MG63 (cell line): ENCODE results near the gene MFAP4. TPM values are rescaled to one million over a fixed set of nuclear protein-coding genes. Genes with fewer than 3 reads are reported as not detected.

Experiments
- DNase-seq: peaks from one replicate; pipeline ENCODE4 v3.0.0-alpha.2; 2020
- H3K27me3 ChIP-seq: fragments of 250-450 bp; sonication (Bioruptor Pico); 2 replicates; pipeline ENCODE4 v1.5.1; 2020; ENCODE audit warnings: mild to moderate bottlenecking, moderate library complexity
- H3K36me3 ChIP-seq: fragments of 250-450 bp; sonication (Bioruptor Pico); 2 replicates; pipeline ENCODE4 v1.5.1; 2020; ENCODE audit warnings: mild to moderate bottlenecking, moderate library complexity
- H3K4me3 ChIP-seq: fragments of 250-450 bp; sonication (Bioruptor Pico); 2 replicates; pipeline ENCODE4 v1.5.1; 2020; ENCODE audit warnings: mild to moderate bottlenecking, moderate library complexity
- H3K9me3 ChIP-seq: fragments of 250-450 bp; sonication (Bioruptor Pico); 2 replicates; pipeline ENCODE4 v1.5.1; 2020; ENCODE audit warnings: mild to moderate bottlenecking, moderate library complexity
- total RNA-seq: library from RNA; depleted of rRNA; stranded (reverse); fragments of >200 nt; shearing (Covaris generic); gene quantifications from 2 replicates; pipeline ENCODE4 v1.2.3, GENCODE V29; 2014; ENCODE audit warnings: low replicate concordance

Gene MFAP4
- total RNA-seq, 1 experiment from 2014 or later, result 3.2 TPM

DNA sequence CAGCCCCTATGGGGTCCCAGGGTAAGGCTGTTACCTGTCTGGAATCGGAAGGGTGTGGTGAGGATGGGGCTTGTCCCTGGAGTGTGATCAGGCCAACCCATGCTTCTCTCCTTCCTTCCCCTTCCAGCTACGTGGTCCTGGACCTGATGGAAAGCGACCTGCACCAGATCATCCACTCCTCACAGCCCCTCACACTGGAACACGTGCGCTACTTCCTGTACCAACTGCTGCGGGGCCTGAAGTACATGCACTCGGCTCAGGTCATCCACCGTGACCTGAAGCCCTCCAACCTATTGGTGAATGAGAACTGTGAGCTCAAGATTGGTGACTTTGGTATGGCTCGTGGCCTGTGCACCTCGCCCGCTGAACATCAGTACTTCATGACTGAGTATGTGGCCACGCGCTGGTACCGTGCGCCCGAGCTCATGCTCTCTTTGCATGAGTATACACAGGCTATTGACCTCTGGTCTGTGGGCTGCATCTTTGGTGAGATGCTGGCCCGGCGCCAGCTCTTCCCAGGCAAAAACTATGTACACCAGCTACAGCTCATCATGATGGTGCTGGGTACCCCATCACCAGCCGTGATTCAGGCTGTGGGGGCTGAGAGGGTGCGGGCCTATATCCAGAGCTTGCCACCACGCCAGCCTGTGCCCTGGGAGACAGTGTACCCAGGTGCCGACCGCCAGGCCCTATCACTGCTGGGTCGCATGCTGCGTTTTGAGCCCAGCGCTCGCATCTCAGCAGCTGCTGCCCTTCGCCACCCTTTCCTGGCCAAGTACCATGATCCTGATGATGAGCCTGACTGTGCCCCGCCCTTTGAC lies 6.3 kb downstream of the MFAP4 start:
- Histone ChIP-seq H3K36me3 (peaks cover 20% of the 10 kb centered on the region), H3K27me3 (no peaks in the 10 kb centered on the region), H3K9me3 (no peaks in the 10 kb centered on the region), H3K4me3 (no peak overlapping the region)
- no peak for DNase-seq

DNA sequence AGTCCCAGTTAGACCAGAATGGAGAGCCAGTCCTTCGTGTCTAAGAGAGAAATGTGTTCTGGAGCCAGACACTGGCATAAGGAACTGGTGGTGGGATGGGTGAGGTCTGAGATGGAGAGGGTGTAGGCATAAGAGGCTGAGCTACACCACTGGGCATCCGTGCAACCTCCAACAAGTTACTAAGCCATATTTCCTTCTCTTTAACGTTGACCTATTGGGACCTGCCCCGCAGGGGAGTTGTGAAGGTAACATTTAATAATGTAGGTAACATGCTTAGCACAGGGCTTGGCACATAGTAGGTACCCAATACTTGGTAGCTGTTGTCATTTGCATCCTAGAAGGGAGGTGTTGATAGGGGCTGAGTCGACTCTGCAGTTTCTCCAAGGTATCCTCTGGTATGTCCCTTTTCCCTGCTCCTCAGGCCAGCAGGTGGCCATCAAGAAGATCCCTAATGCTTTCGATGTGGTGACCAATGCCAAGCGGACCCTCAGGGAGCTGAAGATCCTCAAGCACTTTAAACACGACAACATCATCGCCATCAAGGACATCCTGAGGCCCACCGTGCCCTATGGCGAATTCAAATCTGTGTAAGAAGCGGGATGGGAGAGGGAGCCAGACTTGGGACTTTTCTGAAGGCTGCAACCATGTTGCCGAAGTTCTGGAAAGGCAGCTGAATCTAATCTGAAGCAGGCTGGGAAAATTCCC lies 7.5 kb downstream of the MFAP4 start:
- Histone ChIP-seq H3K36me3 (peaks cover 20% of the 10 kb centered on the region), H3K27me3 (no peaks in the 10 kb centered on the region), H3K9me3 (no peaks in the 10 kb centered on the region), H3K4me3 (peak overlapping the region; percentile 64)
- no peak for DNase-seq

DNA sequence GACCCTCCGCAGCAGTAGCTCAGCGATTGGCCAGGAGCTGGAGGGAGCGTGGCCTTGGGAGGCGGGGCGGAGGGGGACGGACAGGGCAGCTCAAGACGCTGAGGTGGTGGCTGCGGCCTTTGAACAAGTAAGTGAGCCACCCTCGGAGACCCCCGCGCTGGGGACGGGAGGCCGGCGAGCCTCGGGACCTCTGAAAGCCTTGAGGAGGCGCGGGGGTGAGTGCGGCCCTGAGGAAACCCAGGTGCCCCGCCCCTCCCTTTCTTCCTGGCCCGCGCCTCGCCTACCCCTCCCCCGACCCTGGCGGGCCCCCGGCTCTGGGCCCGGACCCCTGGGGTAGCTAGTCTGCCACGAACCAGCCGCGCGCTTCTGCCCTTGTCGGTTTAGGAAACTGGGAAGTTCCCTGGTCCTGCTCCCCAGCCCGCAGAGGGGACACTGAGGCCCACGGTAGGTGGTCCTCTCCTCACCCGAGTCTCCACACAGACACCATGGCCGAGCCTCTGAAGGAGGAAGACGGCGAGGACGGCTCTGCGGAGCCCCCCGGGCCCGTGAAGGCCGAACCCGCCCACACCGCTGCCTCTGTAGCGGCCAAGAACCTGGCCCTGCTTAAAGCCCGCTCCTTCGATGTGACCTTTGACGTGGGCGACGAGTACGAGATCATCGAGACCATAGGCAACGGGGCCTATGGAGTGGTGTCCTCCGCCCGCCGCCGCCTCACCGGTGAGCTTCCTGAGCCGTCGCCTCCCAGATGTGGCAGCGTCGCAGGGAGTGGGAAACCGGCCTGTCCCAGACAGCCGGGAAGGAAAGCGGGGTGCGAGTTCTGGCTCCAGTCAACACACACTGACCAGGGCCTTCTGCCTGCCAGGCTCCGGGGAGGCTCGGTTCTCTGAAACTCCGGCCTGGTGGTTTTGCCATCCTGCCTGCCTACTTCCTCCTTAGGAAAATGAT lies 8.3 kb downstream of the MFAP4 start, which contains the start of gene MAPK7:
MAPK7 (plus strand) TSS at position 83 of the 945 bp plus-strand sequence; CDS start at position 486, 403 bp downstream.
- H3K4me3 ChIP-seq, result peak within 1 kb of the TSS; percentile 64
- no peak for DNase-seq
- no peaks in the 10 kb centered on the region for H3K9me3 ChIP-seq
- H3K36me3 ChIP-seq, result peaks cover 20% of the 10 kb centered on the region
- H3K27me3 ChIP-seq, result no peaks in the 10 kb centered on the region

DNA sequence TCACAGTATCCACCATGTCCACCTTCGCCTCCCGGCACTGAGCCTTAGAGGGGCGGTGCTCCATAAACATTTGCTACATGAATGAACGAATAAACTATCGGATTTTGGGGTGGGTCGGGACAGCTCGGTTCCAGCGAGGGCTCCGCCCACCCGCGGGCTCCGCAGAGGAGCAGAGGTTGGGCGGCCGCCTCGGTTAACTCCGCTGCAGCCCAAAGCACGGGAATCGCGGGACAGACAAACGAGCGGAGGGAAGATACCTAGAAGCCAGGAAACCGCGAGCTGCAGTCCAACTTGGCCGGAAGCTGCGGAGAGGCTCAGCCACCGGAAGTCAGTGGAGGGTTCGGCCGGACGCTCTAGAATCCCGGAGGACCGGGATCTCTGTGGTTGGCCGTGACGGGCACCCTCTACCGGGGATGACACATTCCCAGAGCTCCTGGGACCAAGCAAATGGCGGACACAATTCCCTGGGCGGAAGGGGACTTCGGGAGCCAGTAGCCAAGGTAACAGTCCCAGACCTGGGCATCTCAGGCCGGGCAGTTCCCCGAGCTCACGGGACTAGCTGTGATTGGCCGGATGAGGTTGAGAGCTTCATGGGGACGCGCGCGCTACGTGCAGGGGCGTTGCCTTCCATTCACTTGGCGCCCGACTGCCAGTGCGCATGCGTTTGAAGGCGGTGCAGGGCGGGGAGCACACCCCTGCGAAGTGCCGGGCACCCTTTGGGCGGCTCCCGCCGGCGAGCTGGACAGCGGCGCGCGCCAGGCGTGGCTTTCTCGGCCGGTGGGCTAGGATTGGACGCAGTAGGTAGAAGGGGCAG lies 9.2 kb downstream of the MFAP4 start:
- H3K36me3 ChIP-seq, result peaks cover 20% of the 10 kb centered on the region
- peak overlapping the region; percentile 64 for H3K4me3 ChIP-seq
- peak; percentile 97 for DNase-seq
- H3K27me3 ChIP-seq, result no peaks in the 10 kb centered on the region
- no peaks in the 10 kb centered on the region for H3K9me3 ChIP-seq

DNA sequence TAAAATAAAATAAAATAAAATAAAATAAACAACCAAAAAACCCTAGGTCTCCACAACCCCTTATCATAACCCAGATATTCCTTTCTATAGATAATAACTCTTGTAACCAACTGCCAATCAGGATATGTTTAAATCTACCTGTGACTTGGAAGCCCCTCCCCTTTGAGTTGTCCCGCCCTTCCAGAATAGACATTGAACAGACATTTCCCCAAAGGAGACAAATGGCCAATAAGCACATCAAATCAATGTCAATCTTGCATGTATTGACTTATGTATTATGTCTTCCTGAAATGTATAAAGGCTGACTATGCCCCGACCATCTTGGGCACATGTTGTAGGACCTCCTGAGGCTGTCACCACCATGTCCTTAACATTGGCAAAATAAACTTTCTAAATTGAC lies 10.2 kb downstream of the MFAP4 start:
- no peaks in the 10 kb centered on the region for H3K9me3 ChIP-seq
- H3K27me3 ChIP-seq, result no peaks in the 10 kb centered on the region
- DNase-seq, result no peak
- H3K4me3 ChIP-seq, result peak overlapping the region; percentile 64
- H3K36me3 ChIP-seq, result peaks cover 20% of the 10 kb centered on the region

DNA sequence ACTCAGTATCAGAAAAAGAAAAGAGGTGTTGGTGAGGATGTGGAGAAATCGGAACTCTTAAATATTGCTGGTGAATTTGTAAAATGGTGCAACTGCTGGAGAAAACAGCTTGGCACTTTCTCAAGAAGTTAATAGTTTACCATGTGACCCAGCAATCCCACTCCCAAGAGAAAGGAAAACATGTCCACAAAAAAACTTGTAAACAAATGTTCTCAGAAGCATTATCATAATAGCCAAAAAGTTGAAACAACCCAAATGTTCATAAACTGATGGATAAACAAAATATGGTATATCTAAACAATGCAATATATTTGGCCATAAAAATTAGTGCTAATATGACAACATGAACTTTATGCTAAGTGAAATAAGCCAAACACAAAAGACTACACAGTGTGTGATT lies 11.3 kb downstream of the MFAP4 start:
- H3K9me3 ChIP-seq, result no peaks in the 10 kb centered on the region
- H3K4me3 ChIP-seq, result no peak overlapping the region
- no peaks in the 10 kb centered on the region for H3K27me3 ChIP-seq
- peaks cover 14% of the 10 kb centered on the region for H3K36me3 ChIP-seq
- DNase-seq, result no peak

DNA sequence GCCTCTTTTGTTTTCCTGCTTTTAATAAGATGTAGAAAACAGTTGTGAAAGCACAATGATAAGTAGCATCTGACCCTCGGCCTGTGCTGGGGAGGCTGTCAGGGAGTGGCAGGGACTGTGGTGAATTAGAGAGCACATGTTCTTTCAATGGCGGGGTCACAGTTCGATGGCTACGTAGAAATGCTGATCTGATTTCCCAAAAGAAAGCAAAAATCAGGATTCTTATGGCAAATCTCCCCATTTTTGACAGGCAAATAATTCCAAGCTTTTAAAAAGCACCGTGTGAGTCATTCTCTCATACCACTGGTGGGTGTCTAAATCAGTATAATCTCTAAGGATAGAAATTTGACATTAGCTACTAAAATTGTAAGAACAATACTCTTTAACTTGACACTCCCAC lies 12.9 kb downstream of the MFAP4 start:
- Histone ChIP-seq H3K27me3 (no peaks in the 10 kb centered on the region), H3K36me3 (peaks cover under 1% of the 10 kb centered on the region; the same call in 1 of the 2 replicates), H3K9me3 (no peaks in the 10 kb centered on the region), H3K4me3 (no peak overlapping the region)
- no peak for DNase-seq

DNA sequence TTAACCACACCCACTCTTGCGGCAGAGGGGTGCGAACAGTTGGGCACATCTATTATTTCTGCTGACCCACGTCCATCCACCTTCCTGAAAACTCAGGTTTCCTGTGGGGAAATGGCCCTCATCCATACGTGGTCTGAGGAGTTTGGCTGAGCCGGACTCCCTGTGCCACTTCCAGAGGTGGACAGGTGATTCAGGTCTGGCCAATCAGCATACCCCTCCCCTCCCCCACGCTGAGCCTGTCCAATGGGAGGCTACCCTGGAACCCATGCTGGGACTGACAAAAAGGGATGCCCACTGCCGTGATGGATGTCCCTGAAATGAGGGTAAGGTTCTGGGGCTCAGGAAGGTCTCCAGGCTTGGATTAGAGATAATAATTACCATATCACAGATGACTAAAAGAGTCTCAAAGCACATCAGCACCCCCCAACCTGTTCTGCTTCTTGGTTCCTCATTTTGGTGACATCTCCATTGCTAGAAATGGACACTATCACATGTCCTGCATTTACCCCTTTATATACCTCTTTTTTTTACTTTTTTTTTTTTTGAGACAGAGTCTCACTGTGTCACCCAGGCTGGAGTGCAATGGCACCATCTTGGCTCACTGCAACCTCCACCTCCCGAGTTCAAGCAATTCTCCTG lies 14.0 kb downstream of the MFAP4 start:
- Histone ChIP-seq H3K27me3 (no peaks in the 10 kb centered on the region), H3K36me3 (no peaks in the 10 kb centered on the region), H3K4me3 (no peak overlapping the region), H3K9me3 (no peaks in the 10 kb centered on the region)
- DNase-seq, result no peak

DNA sequence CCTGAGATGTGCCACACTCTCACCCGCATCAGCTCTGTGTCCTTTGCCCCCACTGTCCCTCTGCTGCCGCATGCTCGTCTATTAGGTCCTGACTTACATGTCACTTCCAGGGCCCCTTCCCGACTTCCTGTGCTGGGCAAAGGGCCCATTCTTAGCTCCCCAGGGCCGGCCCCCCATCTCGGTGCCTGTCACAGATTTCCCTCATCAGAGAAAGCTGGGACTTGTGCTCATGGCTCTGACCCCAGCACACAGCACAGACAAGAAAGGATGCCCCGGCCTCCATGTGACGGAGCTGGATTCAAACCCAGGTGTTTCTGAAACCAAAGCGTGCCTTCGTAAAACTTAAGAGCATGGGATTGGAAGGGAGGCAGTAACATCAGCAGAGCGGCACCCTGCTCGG lies 14.6 kb downstream of the MFAP4 start:
- Histone ChIP-seq H3K27me3 (no peaks in the 10 kb centered on the region), H3K4me3 (no peak overlapping the region), H3K9me3 (no peaks in the 10 kb centered on the region), H3K36me3 (no peaks in the 10 kb centered on the region)
- DNase-seq, result no peak

DNA sequence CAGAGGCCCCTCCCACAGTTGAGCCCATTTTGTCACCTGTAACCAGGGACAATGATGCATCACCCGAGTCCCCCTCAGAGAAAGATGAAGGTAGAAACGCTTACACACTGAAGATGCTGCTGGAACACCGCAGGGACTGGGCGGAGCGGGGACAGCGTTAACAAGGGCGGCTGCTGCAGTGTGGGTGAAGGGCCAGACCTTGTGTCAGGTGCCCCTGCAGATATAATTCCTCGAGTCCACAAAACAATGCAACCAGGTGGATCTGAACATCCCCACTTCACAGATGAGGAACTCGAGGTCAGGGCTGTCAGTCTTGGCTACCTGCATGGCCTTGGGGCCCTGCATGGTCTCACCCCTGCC lies 15.0 kb downstream of the MFAP4 start:
- no peaks in the 10 kb centered on the region for H3K9me3 ChIP-seq
- DNase-seq, result no peak
- no peaks in the 10 kb centered on the region for H3K36me3 ChIP-seq
- H3K27me3 ChIP-seq, result no peaks in the 10 kb centered on the region
- no peak overlapping the region for H3K4me3 ChIP-seq

DNA sequence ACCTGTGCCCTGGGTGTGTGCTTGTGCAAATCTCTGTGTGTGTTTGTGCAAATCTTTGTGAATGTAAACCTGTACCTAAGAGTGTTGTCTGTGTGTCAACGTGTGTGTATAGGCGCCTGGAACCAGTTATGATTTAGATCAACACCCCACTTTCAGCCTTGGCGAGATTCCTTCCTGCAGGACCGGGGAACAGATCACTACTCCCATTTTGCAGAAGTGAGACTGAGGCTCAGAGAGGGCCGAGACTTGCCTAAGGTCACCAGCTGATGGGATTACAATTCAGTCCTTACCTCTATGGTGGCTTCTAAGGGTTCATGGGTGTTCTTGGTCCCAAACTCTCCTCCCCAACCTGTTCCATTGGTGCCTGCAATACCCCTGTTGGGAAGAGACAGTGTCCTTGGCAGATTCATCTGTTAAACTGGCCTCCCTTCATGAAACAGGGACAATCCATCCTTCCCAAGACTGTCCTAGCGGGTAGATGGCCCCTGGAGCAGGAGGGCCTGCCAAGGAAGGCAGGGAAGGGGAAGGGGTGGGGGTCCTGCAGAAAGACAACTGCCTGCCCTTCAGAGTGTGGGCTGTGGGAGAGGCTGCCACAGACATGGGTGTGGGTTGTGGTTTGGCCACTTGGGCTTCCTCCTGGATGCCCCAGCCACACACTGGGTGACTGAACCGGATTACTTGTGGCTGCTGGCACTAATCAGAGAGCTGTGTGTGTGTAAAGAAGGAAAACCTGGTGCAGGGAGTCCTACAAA lies 15.6 kb downstream of the MFAP4 start:
- DNase-seq, result no peak
- H3K27me3 ChIP-seq, result no peaks in the 10 kb centered on the region
- no peak overlapping the region for H3K4me3 ChIP-seq
- no peaks in the 10 kb centered on the region for H3K9me3 ChIP-seq
- H3K36me3 ChIP-seq, result no peaks in the 10 kb centered on the region

DNA sequence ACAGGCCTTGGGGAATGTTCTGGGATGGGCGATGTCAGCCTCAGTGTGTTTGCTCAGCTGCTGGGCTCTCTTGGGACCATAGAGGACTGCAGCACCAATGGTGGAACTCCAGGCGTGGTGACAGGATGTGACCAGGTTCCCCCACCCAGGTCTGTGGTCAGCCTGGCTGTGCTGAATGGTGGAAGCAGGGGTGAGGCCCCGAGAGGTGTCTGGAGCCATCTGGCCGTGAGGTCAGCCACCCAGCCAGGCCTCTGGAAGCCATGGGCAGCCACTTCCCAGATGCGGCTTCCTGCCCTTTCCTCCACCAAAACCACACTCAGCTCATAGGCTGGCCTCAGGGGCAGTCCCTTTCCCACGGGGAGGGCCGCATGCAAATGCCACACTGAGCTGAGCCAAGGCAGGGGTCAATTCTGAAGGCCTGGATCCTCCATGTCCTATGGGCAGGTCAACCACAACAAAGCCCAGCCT lies 16.5 kb downstream of the MFAP4 start:
- no peak for DNase-seq
- H3K4me3 ChIP-seq, result no peak overlapping the region
- no peaks in the 10 kb centered on the region for H3K36me3 ChIP-seq
- H3K9me3 ChIP-seq, result no peaks in the 10 kb centered on the region
- no peaks in the 10 kb centered on the region for H3K27me3 ChIP-seq

DNA sequence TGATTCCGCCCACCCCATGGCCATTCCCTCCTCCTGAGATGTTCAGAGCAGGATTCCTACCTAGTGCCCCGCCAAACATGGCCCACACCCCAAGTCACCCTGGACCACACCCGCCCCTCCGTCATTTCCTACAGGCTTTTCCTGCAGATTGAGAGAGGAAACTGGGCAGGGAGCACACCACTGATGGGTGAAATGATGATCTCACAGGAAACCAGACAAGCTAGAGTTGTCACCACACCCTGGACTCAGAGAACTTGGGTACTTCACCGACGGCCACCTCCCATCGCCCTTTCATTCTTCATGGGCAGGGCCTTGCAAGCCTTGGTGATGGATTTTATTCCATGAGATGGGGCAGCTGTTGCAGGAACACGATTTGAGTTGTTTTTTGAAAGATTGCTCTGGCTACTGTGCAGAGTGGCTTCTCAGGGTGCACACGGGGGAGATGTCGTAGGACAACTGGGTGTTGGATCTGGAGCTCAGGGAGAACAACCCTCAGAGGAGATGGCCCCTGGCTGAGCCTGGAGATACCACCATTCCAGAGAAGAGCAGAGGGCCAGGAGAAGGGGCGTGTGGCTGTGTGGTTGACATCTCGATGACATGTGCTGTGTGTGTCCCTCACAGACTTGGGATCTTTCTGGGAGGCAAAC lies 17.0 kb downstream of the MFAP4 start:
- H3K9me3 ChIP-seq, result no peaks in the 10 kb centered on the region
- H3K36me3 ChIP-seq, result no peaks in the 10 kb centered on the region
- DNase-seq, result no peak
- no peaks in the 10 kb centered on the region for H3K27me3 ChIP-seq
- no peak overlapping the region for H3K4me3 ChIP-seq

DNA sequence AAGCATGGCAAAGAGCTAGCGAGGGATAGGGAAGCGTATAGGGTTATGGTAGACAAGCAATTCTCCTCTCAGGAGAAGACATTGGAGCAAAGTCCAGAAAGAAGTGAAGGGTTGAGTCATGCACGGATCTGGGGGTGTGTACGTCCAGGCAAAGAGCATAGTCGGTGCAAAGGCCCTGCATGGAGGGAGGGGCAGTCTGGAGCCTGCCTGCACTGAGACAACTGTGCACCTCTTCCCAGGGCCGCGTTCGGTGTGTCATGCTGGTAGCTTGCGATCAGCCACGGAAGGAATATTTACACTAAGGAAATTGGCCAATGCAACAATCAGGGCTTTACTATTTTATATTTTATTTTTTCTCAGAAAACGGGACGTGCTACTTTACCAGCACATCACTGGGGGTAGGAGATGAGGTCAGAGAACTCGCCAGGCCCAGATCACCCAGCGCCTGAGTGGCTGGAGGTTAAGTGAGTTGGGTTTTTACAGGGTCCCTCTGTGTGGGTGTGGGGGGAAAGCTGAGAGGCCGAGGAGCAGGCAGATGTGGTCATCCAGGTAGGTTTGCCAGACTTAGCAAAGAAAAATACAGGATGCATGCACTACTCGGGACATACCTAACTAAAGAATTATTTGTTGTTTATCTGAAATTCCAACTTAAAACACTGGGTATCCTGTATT lies 17.7 kb downstream of the MFAP4 start:
- H3K36me3 ChIP-seq, result no peaks in the 10 kb centered on the region
- no peaks in the 10 kb centered on the region for H3K27me3 ChIP-seq
- H3K4me3 ChIP-seq, result no peak overlapping the region
- DNase-seq, result no peak
- H3K9me3 ChIP-seq, result no peaks in the 10 kb centered on the region
